Frontal cortex (tissue), 4 donors: ENCODE measurements around the gene NACA2. TPM values are rescaled to one million over a fixed set of nuclear protein-coding genes. Genes with fewer than 3 reads are reported as not detected.
"Not testable (repeated sequence)": the region's sequence is repeated elsewhere in the genome, so short reads cannot be mapped to it uniquely, and the experiment has no call there.

ENCODE experiments used
- DNase-seq, 2 donors: peaks; one replicate each; pipeline ENCODE4 v3.0.0; 2012; ENCODE audit warnings: low spot score in 2 of 2
- FAIRE-seq: peaks from 2 replicates; lab custom pipeline; 2012; peaks lifted over from hg19 to GRCh38; lab: Jason Lieb, UNC
- total RNA-seq: library from RNA; depleted of rRNA; stranded (reverse); fragments of >200 nt; gene quantifications from one replicate; pipeline ENCODE4 v1.2.3, GENCODE V29; 2014
- donor health status: control.
- donor health status: control.
- donor health status: control.

The NACA2 gene
- total RNA-seq, 1 donor from 2014 or later, result not detected

- no peak for FAIRE-seq
- no peak for DNase-seq
Observed at GRCh38 chr17:61580502-61580901, 10.5 kb downstream of the NACA2 start.

DNA sequence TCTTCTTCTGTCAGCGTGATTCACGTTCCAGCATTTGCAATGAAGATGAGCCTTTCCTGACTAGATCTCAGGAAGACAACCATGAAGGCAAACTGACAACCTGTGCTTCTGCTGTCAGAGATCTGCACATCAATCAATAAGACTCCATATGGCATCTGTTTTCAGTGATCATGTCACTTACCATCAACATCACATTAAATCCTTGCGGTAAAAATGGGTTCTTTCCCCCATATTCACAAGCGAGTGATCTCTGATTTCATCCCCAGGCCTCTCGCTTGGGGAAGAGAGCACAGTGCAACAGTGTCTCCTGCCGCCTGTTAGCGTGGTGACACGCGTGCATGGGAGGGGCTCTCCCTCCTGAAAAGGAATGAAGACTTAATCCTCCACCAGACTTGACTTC, 11.1 kb downstream of the NACA2 start:
- no peak for FAIRE-seq
- no peak for DNase-seq

DNA sequence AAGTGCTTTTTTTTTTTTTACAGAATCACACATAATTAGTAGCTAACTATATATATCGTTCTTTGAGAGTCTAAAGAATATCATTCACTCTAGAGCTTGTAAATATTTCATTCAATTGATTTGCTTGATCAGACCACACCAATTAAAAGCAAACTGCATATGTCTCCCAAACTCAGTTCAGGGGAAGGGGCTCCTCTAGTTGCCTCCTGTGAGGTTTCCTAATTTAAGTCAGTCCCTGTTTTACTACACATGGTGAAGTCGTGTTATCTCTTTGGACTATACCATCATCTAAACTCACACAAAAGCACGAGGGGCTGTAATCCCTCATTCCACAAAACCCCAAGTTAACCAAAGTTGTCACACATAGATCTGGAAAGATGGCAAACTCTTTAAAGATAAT, 11.7 kb downstream of the NACA2 start:
- no peak for FAIRE-seq

DNA sequence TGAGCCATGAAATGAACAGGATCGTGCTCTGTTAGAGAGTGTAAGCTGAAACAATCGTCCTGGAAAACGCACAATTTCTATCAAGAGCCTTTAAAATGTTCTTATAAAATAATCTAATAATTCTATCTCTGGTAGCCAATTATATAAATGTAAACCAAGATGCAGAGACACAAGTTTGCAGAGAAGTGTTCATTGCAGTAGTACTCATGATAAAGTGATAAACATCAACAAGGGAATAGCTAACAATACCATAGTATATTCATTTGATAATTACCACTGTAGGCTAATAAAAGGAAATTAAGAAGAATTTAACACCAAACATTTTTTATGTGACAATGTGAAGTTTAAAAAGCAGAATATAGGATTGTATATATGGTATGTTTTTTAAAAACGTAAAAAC, 12.4 kb downstream of the NACA2 start:
- FAIRE-seq (no peak), DNase-seq (no peak)

More for the DNA sequence above, 11.7 kb downstream of the NACA2 start:
- DNase-seq, result no peak

DNA sequence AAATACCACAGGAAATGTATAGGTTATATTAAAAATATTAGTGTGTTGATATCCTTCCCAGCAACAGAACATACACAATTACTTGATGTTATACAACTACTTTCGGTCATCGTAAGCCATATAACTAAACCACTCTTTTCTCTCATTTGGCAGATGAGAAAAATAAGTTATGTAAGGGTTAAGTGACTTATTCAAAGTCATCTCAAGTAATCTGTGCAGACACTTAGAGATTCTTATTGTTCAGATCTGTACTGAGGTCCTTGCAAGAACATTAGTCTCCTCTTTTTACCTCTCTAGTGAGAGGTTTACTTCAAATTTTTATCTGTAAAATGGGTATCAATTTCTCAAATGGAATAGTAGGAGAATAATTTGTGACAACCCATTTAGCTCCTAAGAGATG, 15.0 kb downstream of the NACA2 start:
- FAIRE-seq (no peak), DNase-seq (no peak)

DNA sequence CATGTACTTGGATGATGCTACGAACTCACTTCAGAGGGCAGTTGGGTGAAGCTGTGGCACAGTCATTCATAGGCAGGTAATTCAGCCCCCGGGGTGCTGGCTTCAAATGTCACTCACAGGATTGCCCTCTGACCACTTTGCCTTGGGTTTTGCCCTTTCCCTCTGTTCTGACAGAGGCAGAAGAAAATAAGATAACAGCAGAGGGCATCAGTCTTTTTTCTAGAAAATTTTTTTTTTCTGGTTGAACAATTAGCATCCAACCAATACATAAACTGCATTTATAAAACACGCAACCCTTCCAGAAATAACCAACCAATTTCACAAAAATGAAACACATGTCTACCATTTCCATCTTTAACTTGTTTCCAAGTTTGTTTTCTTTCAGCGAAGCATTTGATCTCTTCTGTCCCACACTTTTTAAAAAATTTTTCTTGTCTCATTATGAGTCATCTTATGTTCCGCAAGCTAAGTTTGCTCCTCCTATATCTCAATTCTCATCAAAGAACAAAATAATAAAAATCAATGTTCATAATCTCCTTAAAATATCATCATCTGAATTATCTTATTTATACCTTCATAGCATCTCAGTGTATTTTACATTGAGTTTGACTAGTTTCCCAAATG, 15.6 kb downstream of the NACA2 start:
- DNase-seq (no peak), FAIRE-seq (no peak)

- no peak for FAIRE-seq
- DNase-seq, result no peak
Observed at GRCh38 chr17:61574542-61575351, 16.3 kb downstream of the NACA2 start.

DNA sequence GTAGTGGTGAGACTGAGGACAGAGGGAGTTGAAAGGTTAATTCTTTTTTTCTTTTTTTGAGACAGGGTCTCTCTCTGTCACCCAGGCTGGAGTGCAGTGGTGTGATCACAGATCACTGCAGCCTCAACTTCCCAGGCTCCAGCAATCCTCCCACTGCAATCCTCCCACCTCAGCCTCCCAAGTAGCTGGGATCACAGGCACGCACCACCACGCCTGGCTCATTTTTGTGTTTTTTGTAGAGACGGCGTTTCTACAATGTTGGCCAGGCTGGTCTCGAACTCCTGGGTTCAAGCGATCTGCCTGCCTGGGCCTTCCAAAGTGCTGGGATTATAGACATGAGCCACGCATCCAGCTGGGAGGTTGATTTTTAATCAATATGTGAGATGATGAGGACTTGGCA, 18.5 kb downstream of the NACA2 start:
- DNase-seq, FAIRE-seq: not testable (repeated sequence)

GRCh38 chr17:61571624-61572023, 19.4 kb downstream of the NACA2 start:
- DNase-seq (no peak), FAIRE-seq (no peak)

- FAIRE-seq (no peak), DNase-seq (no peak)
Observed at GRCh38 chr17:61570118-61570517, 20.9 kb downstream of the NACA2 start.

GRCh38 chr17:61569525-61569924, 21.5 kb downstream of the NACA2 start:
- not testable (repeated sequence) for DNase-seq, FAIRE-seq

DNA sequence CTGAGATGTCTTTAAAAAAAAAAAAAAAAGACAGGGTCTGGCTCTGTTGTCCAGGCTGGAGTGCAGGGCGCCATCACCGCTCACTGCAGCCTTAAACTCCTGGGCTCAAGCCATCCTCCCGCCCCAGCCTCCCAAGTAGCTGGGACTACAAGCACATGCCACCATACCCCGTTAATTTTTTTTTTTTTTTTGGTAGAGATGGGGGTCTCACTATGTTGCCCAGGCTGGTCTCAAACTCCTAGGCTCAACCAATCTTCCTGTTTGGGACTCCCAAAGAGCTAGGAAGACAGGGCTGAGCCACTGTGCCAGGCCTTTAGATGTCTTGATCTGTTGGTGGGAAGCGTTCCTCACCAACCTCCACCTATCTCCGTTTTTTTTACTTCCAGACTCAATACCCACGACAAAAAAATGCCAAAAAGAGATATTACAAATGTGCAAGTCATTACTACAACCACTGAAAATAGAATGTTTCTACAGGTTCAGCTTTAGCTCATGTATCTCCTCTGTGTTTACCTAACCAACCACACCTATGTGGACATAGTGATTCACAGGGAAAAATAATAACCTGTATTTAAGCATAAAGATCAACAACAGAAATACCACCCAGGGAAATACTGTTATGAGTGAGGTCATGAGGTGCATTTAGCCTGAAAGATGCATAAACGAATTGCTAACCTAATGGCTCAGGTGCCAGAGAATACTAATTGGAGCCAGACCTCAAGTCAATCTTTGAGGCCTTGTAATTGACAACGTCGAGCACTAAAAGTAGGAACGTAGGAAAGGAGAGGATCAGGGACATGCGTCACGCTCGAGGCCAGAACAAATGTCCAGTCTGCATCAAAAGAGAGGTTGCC, 22.6 kb downstream of the NACA2 start:
- no peak for FAIRE-seq
- no peak for DNase-seq

- FAIRE-seq (no peak), DNase-seq (no peak)
Observed at GRCh38 chr17:61567045-61567802, 23.8 kb downstream of the NACA2 start.

DNA sequence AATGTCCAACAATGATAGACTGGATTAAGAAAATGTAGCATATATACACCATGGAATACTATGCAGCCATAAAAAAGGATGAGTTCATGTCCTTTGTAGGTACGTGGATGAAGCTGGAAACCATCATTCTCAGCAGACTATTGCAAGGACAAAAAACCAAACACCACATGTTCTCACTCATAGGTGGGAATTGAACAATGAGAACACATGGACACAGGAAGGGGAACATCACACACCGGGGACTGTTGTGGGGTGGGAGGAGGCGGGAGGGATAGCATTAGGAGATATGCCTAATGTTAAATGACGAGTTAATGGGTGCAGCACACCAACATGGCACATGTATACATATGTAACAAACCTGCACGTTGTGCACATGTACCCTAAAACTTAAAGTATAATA, 24.6 kb downstream of the NACA2 start:
- not testable (repeated sequence) for FAIRE-seq

DNA sequence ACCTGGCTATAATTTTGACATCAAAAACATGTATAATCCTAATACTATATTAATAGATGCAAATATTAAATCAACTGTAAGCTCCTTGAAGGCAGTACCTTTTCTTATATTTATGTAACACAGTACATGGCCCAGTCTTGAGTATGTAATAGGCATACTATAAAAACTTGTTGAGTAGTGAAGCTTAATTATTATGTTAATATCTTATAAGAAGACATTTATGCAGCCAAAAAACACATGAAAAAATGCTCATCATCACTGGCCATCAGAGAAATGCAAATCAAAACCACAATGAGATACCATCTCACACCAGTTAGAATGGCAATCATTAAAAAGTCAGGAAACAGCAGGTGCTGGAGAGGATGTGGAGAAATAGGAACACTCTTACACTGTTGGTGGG, 25.2 kb downstream of the NACA2 start:
- not testable (repeated sequence) for DNase-seq, FAIRE-seq

More for the DNA sequence above, 24.6 kb downstream of the NACA2 start:
- DNase-seq, result not testable (repeated sequence)

- DNase-seq (no peak), FAIRE-seq (no peak)
Observed at GRCh38 chr17:61565213-61565612, 25.8 kb downstream of the NACA2 start.

DNA sequence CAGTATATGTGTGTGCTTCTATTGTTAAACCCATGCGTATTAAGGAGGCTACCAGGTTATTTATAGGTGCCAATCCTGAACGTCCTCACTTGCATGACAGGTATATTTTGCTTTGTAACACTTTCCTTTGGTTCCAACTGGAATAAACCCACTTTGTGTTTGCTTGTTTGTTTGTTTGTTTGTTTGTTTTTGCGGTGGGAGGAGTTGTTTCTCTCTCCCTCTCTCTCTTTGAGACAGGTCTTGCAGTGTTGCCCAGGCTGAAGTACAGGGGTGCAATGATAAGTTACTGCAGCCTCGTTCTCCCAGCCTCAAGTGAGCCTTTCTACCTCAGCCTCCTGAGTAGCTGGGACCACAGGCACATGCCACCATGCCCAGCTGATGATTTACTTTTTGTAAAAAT, 28.7 kb downstream of the NACA2 start:
- DNase-seq, result no peak
- FAIRE-seq, result no peak

DNA sequence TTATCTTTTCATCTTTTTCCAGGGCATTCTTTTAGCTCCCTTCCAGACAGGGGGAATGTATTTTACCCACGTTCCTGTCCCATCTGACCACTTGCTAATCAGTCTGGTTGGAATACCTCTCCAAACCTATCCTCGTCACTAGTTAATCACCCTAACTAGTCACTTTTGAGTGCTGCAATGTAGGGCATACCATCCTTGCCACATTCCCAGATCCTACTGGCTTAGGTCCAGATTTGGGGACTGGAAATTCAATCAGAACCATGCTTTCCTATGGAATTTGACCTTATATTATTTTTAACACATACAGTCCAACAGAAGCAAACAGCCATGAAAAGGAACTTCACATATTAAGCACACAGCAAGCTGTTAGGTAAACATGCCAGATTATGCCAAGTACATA, 29.7 kb downstream of the NACA2 start:
- no peak for FAIRE-seq
- DNase-seq, result no peak

DNA sequence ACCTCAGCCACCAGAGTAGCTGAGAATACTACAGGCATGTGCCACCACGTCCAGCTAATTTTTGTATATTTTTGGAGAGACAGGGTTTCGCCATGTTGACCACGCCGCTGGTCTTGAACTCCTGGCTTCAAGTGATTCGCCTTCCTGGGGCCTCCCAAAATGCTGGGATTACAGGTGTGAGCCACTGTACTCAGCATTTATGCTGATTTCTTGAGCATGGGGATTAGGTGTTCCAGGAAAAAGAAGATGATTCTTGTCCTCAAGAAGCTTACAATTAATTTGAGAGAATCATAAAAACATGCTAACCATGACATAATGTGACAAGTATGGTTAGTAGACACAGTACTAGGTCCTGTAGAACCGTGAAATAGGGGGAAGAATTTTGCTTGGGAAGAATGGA, 30.9 kb downstream of the NACA2 start:
- DNase-seq, result no peak
- FAIRE-seq, result no peak
